ENCODE data around the gene CREB3L1.

DNA sequence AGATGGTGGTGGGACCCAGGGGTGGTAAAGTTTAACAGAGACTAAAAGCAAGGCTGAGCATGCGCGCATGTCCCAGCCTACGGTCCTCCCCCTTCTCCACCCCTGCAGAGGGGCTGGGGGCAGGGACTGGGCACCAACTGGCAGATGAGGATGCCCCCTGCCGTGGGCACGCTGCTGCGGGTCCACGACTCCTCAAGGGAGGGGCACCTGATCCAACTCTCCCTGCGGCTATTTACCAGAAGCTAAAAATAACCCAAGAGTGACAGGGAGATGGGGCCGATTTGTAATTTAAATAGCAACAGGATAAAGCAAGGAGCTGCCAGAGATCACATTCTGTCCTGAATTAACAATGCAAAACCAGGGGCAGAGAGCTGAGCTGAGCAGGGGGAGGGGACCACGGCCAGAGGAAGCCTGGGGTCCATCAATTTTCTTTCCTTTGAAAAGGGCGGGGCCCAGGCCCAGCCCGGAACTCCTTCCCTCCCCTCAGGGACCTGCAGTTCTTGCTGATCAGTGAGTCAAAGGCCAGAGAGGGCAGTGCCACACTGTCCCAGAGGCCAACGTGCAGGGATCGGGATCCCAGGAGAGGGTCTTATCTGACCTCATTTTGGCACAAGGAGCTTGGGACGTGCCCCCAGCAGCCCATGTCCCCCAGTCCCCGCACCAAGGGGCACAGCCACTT is 61.7 kb downstream of the CREB3L1 start:
- TF ChIP-seq CTCF (IDR thresholded peaks at IDR 0.05 in 8 of 11, conservative IDR thresholded peaks at IDR 0.05 in 3 of 11) (no peak), POLR2A (IDR thresholded peaks at IDR 0.05) (no peak)
